K562 (cell line): ENCODE measurements around the gene DAB1. TPM values are rescaled to one million over a fixed set of nuclear protein-coding genes. Genes with fewer than 3 reads are reported as not detected.

Experiments
- ATAC-seq: fragments of 200-7000 bp; cut with Tn5 transposase; 3 replicates; pipeline ENCODE4 v1.9.1; 2020; ENCODE audit warnings: moderate library complexity
- BruUV-seq: library from RNA; stranded (reverse); fragments of 400-500 nt; replicated peaks from 2 replicates; lab custom pipeline; 2021; lab: Mats Ljungman, UMichigan
- CTCF ChIA-PET: fragments of 300-600 bp; formaldehyde crosslinking; extraction: SDS; loops from one replicate; lab custom pipeline; 2021; ENCODE audit warnings: low intra/inter-chr PET ratio; lab: Yijun Ruan, JAX
- POLR2A ChIA-PET: fragments of 300-600, 350-650 bp; sonication (Branson Sonifier 250); formaldehyde crosslinking; extraction: SDS; loops from one replicate; lab custom pipeline; 2021; ENCODE audit warnings: antibody characterized with exemption, inconsistent platforms; lab: Yijun Ruan, JAX
- DNase-seq, 4 experiments: peaks; one replicate each; pipeline versions ENCODE4 v3.0.0 to v3.0.0-alpha.2; 2011 to 2018; ENCODE audit warnings: low spot score in 3 of 4, mixed read lengths in 3 of 4; ENCODE audit errors: extremely low read depth in 1 of 4
- FAIRE-seq: peaks from 2 replicates; lab custom pipeline; 2011; peaks lifted over from hg19 to GRCh38; lab: Jason Lieb, UNC
- H2AFZ ChIP-seq: 2 replicates; pipeline ENCODE4 v1.6.0; 2011; ENCODE audit warnings: low read depth, low read length, control low read depth, inconsistent platforms
- H3K27ac ChIP-seq: fragments of 200-600 bp; 3 replicates; pipeline ENCODE4 v1.8.0; 2011; ENCODE audit warnings: low read depth, mild to moderate bottlenecking, control low read depth, inconsistent platforms, low read length, moderate library complexity, mixed read lengths; ENCODE audit errors: extremely low read depth
- H3K27me3 ChIP-seq, 2 experiments: fragments of 300-600 bp in 1 of 2; 2 replicates in 1 of 2; 3 replicates in 1 of 2; pipeline versions ENCODE4 v1.6.0 to v1.8.0; 2011; ENCODE audit warnings: inconsistent platforms in 2 of 2, low read length in 2 of 2, mild to moderate bottlenecking in 1 of 2, mixed read lengths in 1 of 2, moderate library complexity in 1 of 2; ENCODE audit not compliant: control insufficient read depth in 2 of 2, insufficient read depth in 2 of 2
- H3K36me3 ChIP-seq: fragments of 300-600 bp; 3 replicates; pipeline ENCODE4 v1.8.0; 2011; ENCODE audit warnings: mild to moderate bottlenecking, low read length, inconsistent platforms; ENCODE audit not compliant: control insufficient read depth, insufficient read depth
- H3K4me1 ChIP-seq, 2 experiments: fragments of 200-600 bp in 1 of 2; replicated peaks in 1 of 2; 2 replicates in 1 of 2; 3 replicates in 1 of 2; pipeline versions ENCODE4 v1.5.1 to v1.8.0; 2011; ENCODE audit warnings: inconsistent platforms in 2 of 2, low read length in 2 of 2, mild to moderate bottlenecking in 1 of 2, mixed read lengths in 1 of 2, moderate library complexity in 1 of 2; ENCODE audit not compliant: control insufficient read depth in 2 of 2, insufficient read depth in 2 of 2
- H3K4me2 ChIP-seq: 2 replicates; pipeline ENCODE4 v1.6.1; 2011; ENCODE audit warnings: low read length, control low read depth, inconsistent platforms, mixed read lengths; ENCODE audit not compliant: insufficient read depth
- H3K4me3 ChIP-seq: fragments of 200-600 bp; sonication (generic), shearing (Covaris generic); 2 replicates; pipeline ENCODE4 v1.5.1; 2016; ENCODE audit warnings: control low read depth, inconsistent platforms
- H3K79me2 ChIP-seq: fragments of 200-600 bp; 3 replicates; pipeline ENCODE4 v1.8.0; 2011; ENCODE audit warnings: low read length, inconsistent platforms; ENCODE audit not compliant: control insufficient read depth, insufficient read depth
- H3K9ac ChIP-seq, 2 experiments: 2 replicates each; pipeline versions ENCODE4 v1.6.0 to v1.6.1; 2011; ENCODE audit warnings: low read depth in 2 of 2, low read length in 2 of 2, control low read depth in 1 of 2, inconsistent platforms in 1 of 2, mild to moderate bottlenecking in 1 of 2, mixed read lengths in 1 of 2; ENCODE audit not compliant: insufficient read depth in 1 of 2
- H3K9me1 ChIP-seq: one replicate; pipeline ENCODE4 v1.6.0; 2011; ENCODE audit warnings: inconsistent platforms, mild to moderate bottlenecking, low read length, moderate library complexity; ENCODE audit not compliant: control insufficient read depth, insufficient read depth
- H3K9me3 ChIP-seq: replicated peaks from 2 replicates; pipeline ENCODE4 v1.5.1; 2011; ENCODE audit warnings: low read depth, low read length, inconsistent platforms; ENCODE audit not compliant: control insufficient read depth, insufficient read depth
- H4K20me1 ChIP-seq: replicated peaks from 2 replicates; pipeline ENCODE4 v1.6.1; 2011; ENCODE audit warnings: low read length, inconsistent platforms, mixed read lengths; ENCODE audit not compliant: control insufficient read depth, insufficient read depth
- COPS2 ChIP-seq: fragments of 450-650 bp; conservative IDR thresholded peaks from 2 replicates; pipeline ENCODE4 v1.6.1; 2016; ENCODE audit warnings: mild to moderate bottlenecking, moderate library complexity
- RBM17 ChIP-seq: fragments of 200-400 bp; formaldehyde crosslinking; IDR thresholded peaks from 2 replicates; pipeline ENCODE4 v1.6.1; 2017; ENCODE audit warnings: low read depth, mild to moderate bottlenecking, low read length, borderline replicate concordance
- TOE1 ChIP-seq, 2 experiments: fragments of 450-650 bp in 1 of 2; sonication (generic) in 1 of 2; formaldehyde crosslinking in 1 of 2; IDR thresholded peaks; 2 replicates each; pipeline versions ENCODE4 v1.7.1 to v1.8.0; 2016 to 2022; ENCODE audit warnings: borderline replicate concordance in 2 of 2, mild to moderate bottlenecking in 2 of 2, antibody characterized with exemption in 1 of 2, inconsistent platforms in 1 of 2, low read depth in 1 of 2, missing genetic modification reagents in 1 of 2, moderate library complexity in 1 of 2
- WGBS: fragments of 100-300 bp; shearing (Covaris generic); methylation state at CpG from one replicate; pipeline ENCODE4 v1.1.6; 2016; ENCODE audit warnings: low coverage, mixed read lengths; ENCODE audit not compliant: insufficient coverage; ENCODE audit errors: missing lambda C conversion rate; 5-methylcytosine and 5-hydroxymethylcytosine counted together
- in situ Hi-C: fragments of 300-500 bp; cut with MboI; formaldehyde crosslinking; loops from 4 replicates; pipeline ENCODE4 v1.15.0; 2018; ENCODE audit warnings: inconsistent platforms, mixed read lengths
- intact Hi-C: fragments of 100-400 bp; cut with micrococcal nuclease; formaldehyde crosslinking; loops from 2 replicates; pipeline ENCODE4 v1.14.2; 2022
- polyA plus RNA-seq, 8 experiments: library from polyadenylated mRNA; depleted of rRNA in 4 of 8; stranded (reverse) in 5 of 8; unstranded in 3 of 8; fragments of >200 nt; fragmentation: Nextera tagmentation in 2 of 8; fragmentation: Illumina TruSeq in 1 of 8; extraction: Ambion mirVana in 2 of 8; extraction: Trizol in 1 of 8; gene quantifications; 2 replicates each; pipeline versions ENCODE4 v1.2.1 to v1.2.3, GENCODE V29; 2011 to 2014; ENCODE audit warnings: inconsistent platforms in 1 of 8, missing spikeins in 1 of 8
- total RNA-seq, 7 experiments: library from RNA; depleted of rRNA in 6 of 7; stranded (reverse); fragments of >200 nt in 6 of 7; fragmentation: Illumina TruSeq in 2 of 7; extraction: Trizol in 2 of 7; gene quantifications; 2 replicates each; pipeline versions ENCODE4 v1.2.1 to v1.2.3, GENCODE V29; 2011 to 2021; ENCODE audit warnings: low replicate concordance in 1 of 7
- TF ChIP-seq, protein P1 (sequence below): sonication (generic); formaldehyde crosslinking; IDR thresholded peaks from 2 replicates; pipeline ENCODE4 v1.8.0; 2023; ENCODE audit warnings: mild to moderate bottlenecking, missing genetic modification reagents

DAB1 gene
- total and polyA plus RNA-seq, 9 of the 15 experiments (the other 6 are each of a cell fraction or from before 2014, with no cell fraction given) = not detected

DNA sequence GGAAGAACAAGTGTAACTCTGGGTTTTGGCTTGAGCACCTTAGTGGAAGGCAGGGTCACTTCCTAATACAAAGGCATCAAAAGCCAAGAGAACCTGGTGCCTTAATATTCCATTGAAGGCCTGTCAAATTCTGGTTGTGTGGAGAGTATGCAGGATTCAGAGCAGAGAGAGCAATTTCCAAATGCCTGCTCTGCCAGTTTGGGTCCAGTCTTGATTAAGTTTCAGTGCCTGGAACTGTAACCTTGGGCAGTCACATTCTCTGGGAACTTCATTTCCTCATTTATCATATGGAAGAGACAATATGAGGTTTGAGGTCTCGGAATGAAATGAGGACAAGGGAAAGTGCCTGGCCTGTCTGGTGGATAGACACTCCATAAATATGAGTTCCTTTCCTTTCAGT lies 260.1 kb downstream of the DAB1 start:
- no peaks in the 10 kb centered on the region for H3K36me3 ChIP-seq
- no peak overlapping the region for H3K4me3 ChIP-seq
- no peaks in the 10 kb centered on the region for H3K79me2 ChIP-seq
- H3K27ac ChIP-seq = no peak overlapping the region
- H3K4me2 ChIP-seq = no peak overlapping the region
- ChIA-PET CTCF (no interaction called here), POLR2A (no interaction called here)
- no peak for ATAC-seq
- in situ Hi-C loops = no loop called here
- 0% methylated on average over 1 of the region's 1 CpG for WGBS
- no TSS peak for BruUV-seq
- H3K9ac ChIP-seq = no peak overlapping the region
- H3K27me3 ChIP-seq = peaks cover 5 to 7% of the 10 kb centered on the region in 2 experiments; a peak in 3 of 5 replicates
- H2AFZ ChIP-seq = no peak overlapping the region
- TF ChIP-seq TOE1 (IDR thresholded peaks at IDR 0.05; ENCODE audit: borderline replicate concordance) = no peak
- TF ChIP-seq TOE1 (CRISPR knock-in tag; IDR thresholded peaks at IDR 0.05; ENCODE audit: borderline replicate concordance, low read depth) = no peak
- TF ChIP-seq COPS2 = no peak
- TF ChIP-seq, protein P1, sequence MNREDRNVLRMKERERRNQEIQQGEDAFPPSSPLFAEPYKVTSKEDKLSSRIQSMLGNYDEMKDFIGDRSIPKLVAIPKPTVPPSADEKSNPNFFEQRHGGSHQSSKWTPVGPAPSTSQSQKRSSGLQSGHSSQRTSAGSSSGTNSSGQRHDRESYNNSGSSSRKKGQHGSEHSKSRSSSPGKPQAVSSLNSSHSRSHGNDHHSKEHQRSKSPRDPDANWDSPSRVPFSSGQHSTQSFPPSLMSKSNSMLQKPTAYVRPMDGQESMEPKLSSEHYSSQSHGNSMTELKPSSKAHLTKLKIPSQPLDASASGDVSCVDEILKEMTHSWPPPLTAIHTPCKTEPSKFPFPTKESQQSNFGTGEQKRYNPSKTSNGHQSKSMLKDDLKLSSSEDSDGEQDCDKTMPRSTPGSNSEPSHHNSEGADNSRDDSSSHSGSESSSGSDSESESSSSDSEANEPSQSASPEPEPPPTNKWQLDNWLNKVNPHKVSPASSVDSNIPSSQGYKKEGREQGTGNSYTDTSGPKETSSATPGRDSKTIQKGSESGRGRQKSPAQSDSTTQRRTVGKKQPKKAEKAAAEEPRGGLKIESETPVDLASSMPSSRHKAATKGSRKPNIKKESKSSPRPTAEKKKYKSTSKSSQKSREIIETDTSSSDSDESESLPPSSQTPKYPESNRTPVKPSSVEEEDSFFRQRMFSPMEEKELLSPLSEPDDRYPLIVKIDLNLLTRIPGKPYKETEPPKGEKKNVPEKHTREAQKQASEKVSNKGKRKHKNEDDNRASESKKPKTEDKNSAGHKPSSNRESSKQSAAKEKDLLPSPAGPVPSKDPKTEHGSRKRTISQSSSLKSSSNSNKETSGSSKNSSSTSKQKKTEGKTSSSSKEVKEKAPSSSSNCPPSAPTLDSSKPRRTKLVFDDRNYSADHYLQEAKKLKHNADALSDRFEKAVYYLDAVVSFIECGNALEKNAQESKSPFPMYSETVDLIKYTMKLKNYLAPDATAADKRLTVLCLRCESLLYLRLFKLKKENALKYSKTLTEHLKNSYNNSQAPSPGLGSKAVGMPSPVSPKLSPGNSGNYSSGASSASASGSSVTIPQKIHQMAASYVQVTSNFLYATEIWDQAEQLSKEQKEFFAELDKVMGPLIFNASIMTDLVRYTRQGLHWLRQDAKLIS (CRISPR knock-in tag) = no peak
- TF ChIP-seq RBM17 = no peak
- H3K9me1 ChIP-seq = no peaks in the 10 kb centered on the region
- H3K9me3 ChIP-seq = no peaks in the 10 kb centered on the region
- no peaks in the 10 kb centered on the region for H3K4me1 ChIP-seq
- FAIRE-seq = no peak
- no peaks in the 10 kb centered on the region for H4K20me1 ChIP-seq
- intact Hi-C loops = no loop called here
- no peak for DNase-seq
